NCI-H2081 (cell line): ENCODE data around the gene PCYOX1L.

ENCODE experiments used
- DNase-seq, 2 experiments: peaks; one replicate each; lab custom pipeline; 2025; lab: John Stamatoyannopoulos, UW

The PCYOX1L gene

DNA sequence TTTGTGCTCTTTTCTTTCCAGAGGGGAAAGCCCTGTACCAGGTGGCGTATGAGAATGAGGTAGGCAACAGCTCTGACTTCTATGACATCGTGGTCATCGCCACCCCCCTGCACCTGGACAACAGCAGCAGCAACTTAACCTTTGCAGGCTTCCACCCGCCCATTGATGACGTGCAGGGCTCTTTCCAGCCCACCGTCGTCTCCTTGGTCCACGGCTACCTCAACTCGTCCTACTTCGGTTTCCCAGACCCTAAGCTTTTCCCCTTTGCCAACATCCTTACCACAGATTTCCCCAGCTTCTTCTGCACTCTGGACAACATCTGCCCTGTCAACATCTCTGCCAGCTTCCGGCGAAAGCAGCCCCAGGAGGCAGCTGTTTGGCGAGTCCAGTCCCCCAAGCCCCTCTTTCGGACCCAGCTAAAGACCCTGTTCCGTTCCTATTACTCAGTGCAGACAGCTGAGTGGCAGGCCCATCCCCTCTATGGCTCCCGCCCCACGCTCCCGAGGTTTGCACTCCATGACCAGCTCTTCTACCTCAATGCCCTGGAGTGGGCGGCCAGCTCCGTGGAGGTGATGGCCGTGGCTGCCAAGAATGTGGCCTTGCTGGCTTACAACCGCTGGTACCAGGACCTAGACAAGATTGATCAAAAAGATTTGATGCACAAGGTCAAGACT lies 10.3 kb downstream of the PCYOX1L start:
- no peak for DNase-seq

DNA sequence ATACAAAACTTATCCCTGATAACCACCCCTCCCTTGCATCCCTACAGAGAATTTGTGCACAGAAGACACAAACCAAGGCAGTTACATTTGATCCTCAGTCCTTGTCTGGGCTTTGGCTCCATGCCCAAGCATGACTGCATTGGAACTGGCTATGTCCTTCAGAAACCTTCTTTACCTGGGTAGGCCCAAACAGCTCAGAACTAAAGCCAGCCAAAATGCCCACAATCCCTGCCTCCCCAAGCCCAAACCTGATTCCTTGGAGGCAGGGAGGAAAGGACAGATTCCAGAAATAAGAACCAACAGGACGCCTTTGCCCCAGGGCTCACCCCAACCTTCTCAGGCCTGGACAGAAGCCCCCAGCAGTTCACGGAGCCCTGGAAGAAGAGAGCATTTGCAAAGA lies 13.0 kb downstream of the PCYOX1L start:
- no peak for DNase-seq

DNA sequence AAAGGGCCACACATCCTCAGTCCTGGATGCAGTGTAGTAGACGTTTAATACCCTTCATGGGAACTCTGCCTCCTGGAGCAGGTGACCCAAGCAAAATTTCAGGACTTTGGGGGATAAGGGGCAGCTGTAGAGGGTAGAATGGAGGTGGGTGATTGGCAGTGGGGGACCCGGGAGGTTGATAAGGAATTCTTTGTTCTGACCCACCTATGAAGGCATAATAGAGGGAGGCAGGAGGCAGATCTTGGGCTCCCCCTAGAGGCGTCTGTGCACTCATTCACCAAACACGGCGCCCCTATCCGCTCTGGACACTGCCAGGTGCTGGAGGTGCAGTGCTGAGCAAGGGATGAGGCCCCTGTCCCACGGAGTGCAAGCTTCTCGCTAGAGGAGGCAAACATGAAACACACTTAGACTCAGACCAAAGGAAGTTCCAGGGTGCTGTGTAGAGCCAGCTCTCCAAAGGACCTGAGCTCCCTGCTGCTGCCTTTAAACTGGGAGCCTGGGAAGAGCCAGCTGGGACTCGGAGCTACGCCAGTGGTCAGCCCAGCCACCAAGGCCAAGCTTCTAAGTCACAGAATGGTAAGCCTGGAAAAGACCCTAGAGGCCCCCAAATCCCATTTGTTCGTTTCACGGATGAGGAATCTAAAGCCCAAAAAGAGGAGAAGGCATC lies 13.6 kb downstream of the PCYOX1L start:
- DNase-seq: peak; percentile 38 to 42

DNA sequence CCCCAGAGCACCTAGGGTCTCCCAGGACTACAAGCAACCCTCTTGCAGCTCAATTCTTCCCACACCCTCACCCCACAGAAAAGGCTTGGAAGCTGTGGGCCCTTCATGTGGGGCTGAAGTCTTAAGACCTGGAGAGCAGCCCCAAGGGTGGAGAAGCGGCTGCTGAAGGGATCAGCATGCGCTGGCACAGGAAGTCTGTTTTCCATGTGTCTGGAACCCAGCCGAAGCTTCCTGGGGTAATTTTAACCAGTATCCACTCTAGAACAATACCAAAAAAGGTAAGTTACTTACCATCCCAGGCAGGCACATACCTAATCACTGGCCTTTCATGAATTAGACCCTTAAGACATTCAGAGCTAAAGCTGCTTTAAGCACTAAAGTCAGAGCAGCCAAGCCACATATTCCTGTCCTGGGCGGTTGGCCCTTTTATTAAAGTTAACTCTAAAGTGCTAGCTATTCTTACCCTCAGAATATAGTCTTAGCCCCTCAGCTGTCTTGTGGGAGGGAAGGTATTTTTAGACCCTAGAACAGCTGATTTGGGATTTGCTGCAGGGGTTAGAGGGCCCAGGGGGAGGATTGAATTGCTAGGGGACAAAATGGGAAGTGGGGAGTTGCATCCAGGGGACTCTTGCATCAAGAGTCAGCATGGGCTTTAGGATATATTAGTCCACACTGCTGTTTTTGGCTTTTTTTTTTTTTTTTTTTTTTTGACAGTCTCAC lies 14.4 kb downstream of the PCYOX1L start:
- no peak for DNase-seq

DNA sequence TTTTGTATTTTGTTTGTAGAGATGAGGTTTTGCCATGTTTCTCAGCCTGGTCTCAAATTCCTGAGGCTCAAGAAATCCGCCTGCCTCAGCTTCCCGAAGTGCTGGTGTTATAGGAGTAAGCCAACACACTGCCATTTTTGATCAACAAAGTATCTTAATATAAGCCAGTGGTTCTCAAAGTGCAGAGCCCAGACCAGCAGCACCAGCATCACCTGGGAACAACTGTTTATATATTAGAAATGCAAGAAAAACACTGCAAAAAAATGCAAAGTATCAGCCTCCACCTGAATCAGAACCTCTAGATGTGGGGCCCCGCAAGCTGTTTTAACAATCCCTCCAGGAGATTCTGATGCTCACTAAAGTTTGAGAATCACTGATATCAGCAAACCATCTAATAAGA lies 15.1 kb downstream of the PCYOX1L start:
- no peak for DNase-seq

DNA sequence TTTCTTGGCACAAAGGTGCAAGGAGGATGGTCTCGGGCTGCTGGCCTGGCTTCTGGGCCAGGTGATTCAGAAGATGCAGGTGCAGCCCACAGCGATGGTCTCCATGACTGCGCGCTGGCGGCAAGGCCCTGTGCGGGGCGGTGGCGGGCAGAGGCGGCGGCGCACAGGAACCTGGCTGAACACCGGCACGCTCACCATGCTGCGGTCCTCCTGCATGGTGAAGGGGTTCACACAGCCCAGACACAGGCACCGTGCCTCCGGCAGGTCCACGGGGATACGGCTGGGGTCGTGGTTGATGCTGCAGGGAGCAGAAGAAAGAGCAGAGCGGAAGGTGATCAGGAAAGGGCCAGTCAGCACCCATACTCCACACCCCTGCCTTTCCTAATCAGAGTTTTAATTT lies 16.5 kb downstream of the PCYOX1L start:
- no peak for DNase-seq

DNA sequence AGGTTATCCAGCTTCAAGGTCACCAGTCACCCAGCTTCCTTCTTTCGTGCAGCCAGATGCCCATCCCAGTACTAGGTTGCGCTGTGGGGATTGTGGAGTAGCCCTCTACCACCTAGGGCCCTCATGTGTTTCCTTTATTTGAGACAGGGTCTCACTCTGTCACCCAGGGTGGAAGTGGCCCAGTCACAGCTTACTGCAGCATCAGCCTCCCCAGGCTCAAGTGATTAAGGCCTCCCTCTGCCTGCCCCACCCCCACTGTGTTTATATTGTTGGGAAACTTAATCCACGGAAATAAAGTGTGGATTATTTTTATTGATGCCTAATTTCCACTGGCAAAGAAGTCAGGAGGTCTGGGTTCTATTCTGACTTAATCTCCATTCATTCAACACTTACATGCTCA lies 17.0 kb downstream of the PCYOX1L start:
- no peak for DNase-seq

DNA sequence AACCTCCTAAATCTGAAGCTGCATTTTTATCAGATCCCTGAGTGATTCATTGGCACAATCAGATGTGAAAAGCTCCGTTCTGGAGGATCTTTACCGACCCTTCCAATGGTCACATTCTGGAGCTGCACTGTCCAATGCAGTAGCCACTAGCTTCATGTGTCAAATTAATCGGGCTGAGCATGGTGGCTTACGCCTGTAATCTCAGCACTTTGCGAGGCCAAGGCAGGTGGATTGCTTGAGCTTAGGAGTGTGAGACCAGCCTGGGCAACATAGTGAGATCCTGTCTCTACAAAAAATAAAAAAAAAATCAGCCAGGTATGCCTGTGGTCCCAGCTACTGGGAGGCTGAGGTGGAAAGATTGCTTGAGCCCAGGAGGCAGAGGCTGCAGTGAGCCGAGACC lies 17.6 kb downstream of the PCYOX1L start:
- no peak for DNase-seq

DNA sequence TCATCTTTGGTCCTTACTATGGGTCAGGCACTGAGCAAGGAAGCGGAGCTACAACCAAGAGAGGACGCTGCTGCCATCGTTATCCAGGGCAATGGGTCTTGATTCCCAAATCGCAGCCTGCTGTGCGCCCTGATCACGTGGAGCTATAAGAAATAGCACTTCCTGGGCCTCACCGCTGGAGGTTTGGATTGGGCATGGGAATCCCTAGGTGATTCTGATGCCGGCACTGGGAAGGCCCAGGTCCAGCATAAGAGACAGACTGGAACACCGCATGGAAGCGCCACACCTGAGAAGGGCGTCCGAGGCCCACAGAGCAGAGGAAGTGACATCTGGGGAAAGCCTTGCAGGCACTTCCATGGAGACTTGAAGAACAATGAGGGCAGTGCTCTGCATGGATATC lies 18.3 kb downstream of the PCYOX1L start:
- DNase-seq: no peak

DNA sequence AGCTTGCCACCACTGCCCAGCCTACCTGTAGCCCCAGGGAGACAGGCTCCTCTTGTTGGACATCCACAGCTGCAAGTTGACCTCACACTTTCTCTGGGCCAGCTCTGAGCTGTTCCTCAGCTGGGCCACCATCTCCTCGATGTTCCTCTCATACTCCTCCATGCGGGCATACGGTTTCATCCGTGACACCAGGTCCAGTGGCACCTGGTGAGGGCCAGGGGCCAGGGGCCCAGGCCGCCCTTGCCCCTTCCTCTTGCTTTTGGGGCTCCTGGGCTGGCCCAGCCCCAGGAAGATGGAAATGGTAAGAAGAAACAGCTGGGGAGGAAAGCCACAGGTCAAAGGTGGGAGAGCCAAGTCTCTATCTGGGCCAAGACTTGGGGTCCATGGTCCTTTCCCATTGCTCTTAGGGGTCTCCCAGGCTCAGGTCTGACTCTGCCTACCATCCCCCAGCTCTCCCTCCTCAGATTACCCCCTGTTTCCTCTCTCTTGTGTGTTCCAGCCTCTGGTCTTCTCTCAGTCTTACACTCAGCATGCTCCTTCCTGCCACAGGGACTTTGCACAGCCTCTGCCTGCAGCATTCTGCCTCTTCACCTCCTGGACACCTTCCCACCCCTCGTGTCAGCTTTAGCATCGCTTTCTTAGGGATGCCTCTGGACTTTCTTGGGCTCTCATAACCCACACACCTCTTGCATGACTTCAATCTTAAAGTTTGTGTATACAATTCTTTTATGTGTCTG lies 19.0 kb downstream of the PCYOX1L start:
- no peak for DNase-seq

DNA sequence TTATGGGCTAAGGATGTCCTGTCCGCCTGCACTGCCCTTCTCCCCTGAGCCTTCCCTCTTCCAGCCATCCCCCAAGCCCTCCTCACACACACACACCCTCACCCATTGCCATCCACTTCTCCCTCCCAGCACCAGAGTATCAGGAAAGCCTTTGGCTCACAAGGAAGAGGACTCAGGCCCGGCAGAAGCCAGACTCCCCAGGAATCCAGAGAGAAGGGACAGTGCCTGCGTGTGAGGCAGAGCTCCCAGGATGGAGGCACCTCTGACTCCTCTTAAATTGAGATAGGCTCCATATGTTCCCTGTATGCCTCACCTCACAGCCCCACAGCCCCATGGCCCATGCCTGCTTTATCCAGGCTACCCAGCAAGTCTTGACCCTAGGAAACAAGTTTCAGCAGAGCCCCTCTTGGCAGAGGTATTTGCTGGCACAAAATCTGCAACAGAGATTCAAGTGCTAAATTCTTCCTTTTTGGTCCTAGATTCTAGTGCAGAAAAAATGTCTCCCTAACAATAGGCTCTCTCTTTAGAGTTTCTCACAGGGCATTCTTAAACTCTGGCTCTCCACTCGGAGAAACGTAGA lies 20.5 kb downstream of the PCYOX1L start:
- DNase-seq: no peak

DNA sequence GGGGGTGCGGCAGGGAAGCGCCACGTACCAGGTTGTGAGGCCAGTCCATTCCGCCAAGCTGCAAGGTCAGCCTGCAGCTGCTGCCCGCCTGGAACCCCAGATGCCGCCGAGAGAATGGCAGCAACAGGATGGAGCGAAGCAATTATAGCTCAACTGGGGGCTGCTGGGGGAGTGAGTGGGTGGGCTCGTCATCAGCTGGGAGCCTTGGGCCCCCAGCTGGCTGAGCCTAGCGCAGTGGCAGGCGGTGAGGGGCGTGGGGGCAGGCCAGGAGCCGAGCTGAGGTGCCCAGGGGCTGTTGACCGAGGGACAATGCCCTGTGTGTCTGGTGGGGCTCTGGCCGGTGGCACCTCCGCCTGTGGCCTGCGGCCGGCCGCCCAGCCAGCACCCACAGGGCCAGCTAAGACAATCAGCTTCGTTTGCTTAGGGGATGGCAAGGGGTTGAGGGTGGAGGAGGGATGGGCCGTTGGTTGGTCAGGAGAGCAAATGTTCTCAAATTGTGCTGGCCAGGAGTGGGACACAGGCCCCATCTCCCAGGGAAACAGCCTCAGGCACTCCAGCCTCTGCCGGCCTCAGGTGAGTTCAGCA lies 21.4 kb downstream of the PCYOX1L start, which contains the start of gene IL17B:
Gene IL17B, minus strand, starts transcription at position 116 of the 585 bp plus-strand sequence. Its CDS starts 67 bp downstream, at position 49.
- DNase-seq: no peak

DNA sequence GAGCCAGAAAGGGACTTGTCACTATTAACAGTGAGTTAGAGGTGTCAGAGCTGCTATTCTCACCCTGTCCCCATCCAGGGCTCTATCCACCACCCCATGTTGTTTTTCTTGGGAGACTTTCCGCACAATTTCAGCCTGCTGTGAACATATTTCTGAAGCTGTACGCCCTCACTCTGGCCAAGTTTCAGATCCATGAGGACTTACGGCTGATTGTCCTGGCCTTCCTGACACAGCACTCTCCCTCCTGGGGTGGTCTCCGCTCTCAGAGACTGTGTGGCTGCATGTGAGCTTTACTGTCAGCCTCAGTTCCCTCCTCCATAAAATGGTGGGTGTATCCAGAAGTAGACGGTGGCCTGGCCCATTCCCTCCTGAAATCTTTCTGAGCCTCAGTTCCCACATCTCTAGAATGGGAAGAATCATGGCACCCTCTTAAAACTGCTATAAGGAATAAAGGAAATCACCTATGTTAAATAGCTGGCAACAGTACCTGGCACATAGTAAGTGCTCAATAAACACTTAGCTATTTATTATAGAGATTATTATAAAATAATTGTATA lies 22.1 kb downstream of the PCYOX1L start:
- DNase-seq: no peak

DNA sequence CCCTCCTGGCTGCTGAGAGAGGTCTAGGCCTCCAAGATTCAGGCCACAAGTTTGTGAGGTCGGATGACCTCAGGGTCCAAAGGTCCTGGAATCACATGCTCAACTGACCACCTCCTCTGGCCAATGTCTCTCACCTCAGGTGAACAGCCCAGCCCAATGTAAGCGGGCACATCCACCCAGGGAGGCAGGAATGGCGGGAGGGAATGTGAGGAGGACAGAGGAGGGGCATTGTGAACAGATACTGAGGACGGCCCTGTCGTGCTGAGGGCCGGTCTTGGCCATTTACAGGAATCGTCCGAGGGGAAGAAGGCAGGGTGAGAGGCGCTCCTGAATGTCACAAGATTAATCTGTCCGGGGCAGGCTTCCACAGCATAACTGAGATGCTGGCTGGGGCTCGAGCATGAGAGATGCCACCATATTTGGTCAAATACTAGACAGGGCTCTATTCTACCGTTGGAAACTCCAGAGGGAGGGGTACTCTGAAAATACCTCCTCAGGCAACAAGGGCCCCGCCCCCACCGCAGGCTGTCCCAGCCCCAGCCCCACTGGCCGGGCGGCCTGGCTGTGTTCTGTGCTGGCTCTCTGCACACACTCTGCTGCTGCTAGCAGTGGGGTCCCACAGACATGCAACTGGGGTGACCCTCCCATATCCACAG lies 22.7 kb downstream of the PCYOX1L start:
- DNase-seq: no peak

DNA sequence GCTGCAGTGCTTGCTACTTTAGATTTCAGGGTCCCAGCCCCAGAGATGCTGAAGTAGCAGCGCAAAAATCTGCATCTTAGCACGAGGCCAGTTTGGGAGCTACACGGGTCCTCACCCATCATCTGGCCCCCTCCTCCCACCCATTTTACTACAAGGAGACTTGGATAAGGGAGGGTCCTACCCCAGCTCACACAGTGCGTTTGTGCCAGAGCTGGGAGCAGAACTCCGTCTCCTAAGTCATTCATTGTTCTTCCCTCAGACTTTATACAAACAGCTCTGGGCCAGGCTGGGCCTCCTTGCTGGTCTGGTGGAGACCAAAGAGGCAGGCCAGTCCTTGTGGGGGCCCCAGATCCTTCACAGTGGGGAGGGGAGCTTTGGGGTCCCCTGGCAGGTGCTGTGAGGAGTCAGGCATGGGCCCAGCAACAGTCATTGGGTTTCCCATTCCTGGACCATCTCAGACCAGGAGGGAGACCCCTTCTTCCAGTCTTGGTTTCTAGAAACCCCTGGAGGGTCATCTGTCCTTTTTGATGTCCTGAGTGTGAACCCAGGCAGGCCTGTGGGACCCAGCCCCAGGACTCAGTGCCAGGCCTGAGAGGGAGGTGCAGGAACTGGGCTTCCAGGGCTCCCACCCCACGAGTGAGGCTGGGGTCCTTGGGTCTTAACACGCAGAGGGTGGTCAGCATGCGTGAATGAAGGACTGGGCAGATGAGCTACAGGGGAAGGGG lies 23.6 kb downstream of the PCYOX1L start:
- DNase-seq: no peak

DNA sequence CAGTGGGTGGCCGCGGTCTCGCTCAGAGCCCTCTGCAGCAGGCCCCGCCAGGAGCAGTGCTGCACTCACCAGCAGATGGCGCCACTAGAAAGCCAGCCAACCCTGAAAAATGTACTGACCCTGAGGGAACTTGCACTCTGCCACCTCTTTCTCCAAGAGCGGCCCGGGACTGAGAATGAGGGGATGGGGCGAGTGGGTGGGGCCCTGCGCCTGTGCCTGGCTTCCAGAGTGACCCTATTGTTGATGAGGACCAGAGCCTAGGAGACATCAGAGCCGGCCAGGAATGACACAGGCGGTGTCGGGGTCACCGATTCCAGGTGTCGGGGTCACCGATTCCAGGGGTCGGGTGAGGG lies 24.1 kb downstream of the PCYOX1L start:
- DNase-seq: peak; percentile 13 to 26

DNA sequence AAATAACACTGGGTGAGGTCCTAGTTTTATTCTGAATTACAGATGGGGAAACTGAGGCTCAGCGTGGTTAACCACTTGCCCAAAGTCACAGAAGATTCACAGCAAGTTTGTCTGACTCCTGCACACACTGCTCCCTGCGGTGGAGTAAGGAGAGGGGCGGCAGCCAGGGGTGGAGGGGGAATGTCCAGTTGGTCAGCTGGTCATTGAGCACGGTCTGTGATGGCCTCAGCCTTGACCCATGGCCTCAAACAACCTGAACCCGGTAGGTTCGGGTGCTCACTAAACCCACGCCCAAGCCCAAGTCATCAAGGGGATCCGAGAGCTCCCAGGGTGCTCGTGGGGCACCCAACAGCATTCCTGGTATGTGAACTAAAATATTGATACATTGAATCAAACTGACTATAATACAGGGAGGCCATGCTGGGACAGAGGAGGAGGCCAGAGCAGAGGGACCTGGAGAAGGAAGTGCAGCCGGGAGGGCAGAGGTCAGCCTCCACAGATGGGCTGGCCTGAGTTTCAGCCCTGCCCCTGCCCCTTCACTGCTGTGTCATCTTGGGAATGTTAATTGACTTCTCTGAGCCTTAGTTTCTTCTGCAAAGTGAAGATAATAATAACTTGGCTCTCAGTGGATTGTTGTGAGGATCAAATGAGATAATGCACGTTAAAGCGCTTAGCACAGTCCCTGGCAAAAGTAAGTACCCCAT lies 24.8 kb downstream of the PCYOX1L start:
- DNase-seq: no peak

DNA sequence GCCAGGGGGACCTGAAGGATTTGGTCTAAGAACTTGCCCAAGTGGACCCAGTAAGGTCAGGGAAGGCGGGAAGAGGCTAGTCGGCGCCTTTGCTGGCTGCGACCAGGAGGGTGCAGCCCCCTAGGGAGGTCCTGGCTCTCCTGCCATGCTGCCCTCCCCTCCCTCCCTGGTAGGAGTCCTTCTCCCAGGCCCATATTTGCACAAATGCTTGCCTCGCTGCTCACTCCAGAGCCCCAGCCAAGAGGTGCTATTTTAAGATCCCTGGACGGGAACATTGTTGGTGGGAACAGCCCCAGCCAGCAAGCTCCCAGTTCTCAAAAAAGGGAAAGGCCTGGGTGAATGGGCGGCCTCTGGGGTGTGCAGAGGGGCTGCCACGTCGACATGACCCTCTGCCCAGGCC lies 25.6 kb downstream of the PCYOX1L start:
- DNase-seq: no peak

DNA sequence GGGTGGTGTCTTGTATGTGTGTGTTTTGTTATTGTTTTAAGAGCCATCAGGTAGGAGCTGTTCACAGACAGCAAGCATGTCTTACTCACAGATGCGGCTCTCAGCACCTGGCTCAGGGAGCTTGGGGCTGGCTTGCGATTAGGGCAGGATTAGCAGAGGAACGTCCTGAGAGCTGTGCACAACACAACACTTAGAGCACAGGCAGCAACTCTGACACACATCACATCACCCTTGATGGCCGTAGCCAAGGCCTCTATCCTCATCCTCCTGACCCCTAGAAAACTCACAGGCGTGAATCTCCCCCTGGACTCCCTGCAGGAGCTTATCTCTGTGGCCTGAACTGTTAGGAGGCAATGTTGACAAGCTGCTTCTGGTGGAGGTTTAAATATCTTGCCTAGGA lies 28.3 kb downstream of the PCYOX1L start:
- DNase-seq: no peak
